Liver (tissue), 3 donors: ENCODE measurements around the gene APOL2.

Experiments
- ATF3 ChIP-seq: IDR thresholded peaks from 2 replicates; pipeline ENCODE4 v1.6.1; 2016; ENCODE audit warnings: antibody characterized with exemption
- CTCF ChIP-seq: fragments of 150-350 bp; IDR thresholded peaks from 2 replicates; pipeline ENCODE4 v1.5.1; 2017; ENCODE audit warnings: improper control_type of control experiment, low read depth, low read length; ENCODE audit not compliant: missing input control
- GABPA ChIP-seq, 2 donors: IDR thresholded peaks in 1 of 2; conservative IDR thresholded peaks in 1 of 2; 2 replicates each; pipeline ENCODE4 v1.6.1; 2016; ENCODE audit warnings: antibody characterized with exemption in 2 of 2, mild to moderate bottlenecking in 1 of 2, moderate library complexity in 1 of 2
- MAX ChIP-seq: IDR thresholded peaks from 2 replicates; pipeline ENCODE4 v1.6.1; 2016; ENCODE audit warnings: antibody characterized with exemption
- REST ChIP-seq: IDR thresholded peaks from 2 replicates; pipeline ENCODE4 v1.6.1; 2016; ENCODE audit warnings: antibody characterized with exemption, mild to moderate bottlenecking
- RXRA ChIP-seq, 2 donors: IDR thresholded peaks; 2 replicates each; pipeline ENCODE4 v1.6.1; 2017 to 2018; ENCODE audit warnings: antibody characterized with exemption in 2 of 2, mild to moderate bottlenecking in 1 of 2
- SP1 ChIP-seq: IDR thresholded peaks from 2 replicates; pipeline ENCODE4 v1.6.1; 2018; ENCODE audit warnings: antibody characterized with exemption, mild to moderate bottlenecking
- TAF1 ChIP-seq: conservative IDR thresholded peaks from 2 replicates; pipeline ENCODE4 v1.6.1; 2016; ENCODE audit warnings: antibody characterized with exemption, mild to moderate bottlenecking
- YY1 ChIP-seq: IDR thresholded peaks from 2 replicates; pipeline ENCODE4 v1.6.1; 2016; ENCODE audit warnings: antibody characterized with exemption, mild to moderate bottlenecking
- donor health status: healthy.
- donor health status: healthy.

- TF ChIP-seq CTCF (no peak), TAF1 (no peak), REST (no peak), MAX (no peak), YY1 (no peak), GABPA (IDR thresholded peaks at IDR 0.05 in 1 of 2, conservative IDR thresholded peaks at IDR 0.05 in 1 of 2) (no peak), RXRA (IDR thresholded peaks at IDR 0.05) (no peak), SP1 (no peak), ATF3 (no peak)
These were observed 48.7 kb upstream of the APOL2 start for GRCh38 chr22:36287881-36288515.
